Fibroblast of mammary gland (primary cell): ENCODE measurements around the gene RBM8A.
"Not testable (repeated sequence)": the region's sequence is repeated elsewhere in the genome, so short reads cannot be mapped to it uniquely, and the experiment has no call there.

ENCODE experiments used
- DNase-seq: peaks from one replicate; pipeline ENCODE4 v3.0.0-alpha.2; 2010; ENCODE audit warnings: low read depth
- H3K4me3 ChIP-seq: 2 replicates; pipeline ENCODE4 v1.5.1; 2011; ENCODE audit warnings: low read depth, mild to moderate bottlenecking, low read length, moderate library complexity; ENCODE audit not compliant: control insufficient read depth
- TF ChIP-seq, protein P1 (sequence below): conservative IDR thresholded peaks from 2 replicates; pipeline ENCODE4 v1.5.1; 2011; ENCODE audit warnings: low read depth, low read length, inconsistent platforms; ENCODE audit not compliant: control insufficient read depth, insufficient read depth

Gene RBM8A

DNA sequence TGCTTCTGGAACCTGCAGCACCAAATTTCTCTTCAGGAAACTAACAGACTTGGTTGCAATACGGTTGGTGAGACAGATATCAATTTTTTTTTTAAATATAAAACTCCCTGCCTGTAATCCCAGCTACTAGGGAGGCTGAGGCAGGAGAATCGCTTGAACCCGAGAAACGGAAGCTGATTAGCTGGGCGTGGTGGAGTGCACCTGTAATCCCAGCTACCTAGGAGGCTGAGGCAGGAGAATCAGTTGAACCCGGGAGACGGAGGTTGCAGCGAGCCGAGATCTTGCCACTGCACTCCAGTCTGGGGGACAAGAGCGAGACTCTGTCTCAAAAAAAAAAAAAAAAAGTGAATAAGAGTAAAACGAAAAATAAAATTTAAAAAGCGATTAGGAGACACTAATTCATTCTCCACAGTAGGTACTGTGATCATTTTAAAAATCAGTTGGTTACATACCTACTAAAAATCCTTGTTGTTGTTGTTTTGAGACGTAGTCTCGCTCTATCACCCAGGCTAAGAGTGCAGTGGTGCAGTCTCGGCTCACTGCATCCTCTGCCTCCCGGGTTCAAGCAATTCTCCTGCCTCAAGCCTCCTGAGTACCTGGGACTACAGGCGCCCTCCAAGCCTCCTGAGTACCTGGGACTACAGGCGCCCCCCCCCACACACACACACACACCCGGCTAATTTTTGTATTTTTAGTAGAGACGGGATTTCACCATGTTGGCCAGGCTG lies 796 bp upstream of the RBM8A start:
- TF ChIP-seq, protein P1, sequence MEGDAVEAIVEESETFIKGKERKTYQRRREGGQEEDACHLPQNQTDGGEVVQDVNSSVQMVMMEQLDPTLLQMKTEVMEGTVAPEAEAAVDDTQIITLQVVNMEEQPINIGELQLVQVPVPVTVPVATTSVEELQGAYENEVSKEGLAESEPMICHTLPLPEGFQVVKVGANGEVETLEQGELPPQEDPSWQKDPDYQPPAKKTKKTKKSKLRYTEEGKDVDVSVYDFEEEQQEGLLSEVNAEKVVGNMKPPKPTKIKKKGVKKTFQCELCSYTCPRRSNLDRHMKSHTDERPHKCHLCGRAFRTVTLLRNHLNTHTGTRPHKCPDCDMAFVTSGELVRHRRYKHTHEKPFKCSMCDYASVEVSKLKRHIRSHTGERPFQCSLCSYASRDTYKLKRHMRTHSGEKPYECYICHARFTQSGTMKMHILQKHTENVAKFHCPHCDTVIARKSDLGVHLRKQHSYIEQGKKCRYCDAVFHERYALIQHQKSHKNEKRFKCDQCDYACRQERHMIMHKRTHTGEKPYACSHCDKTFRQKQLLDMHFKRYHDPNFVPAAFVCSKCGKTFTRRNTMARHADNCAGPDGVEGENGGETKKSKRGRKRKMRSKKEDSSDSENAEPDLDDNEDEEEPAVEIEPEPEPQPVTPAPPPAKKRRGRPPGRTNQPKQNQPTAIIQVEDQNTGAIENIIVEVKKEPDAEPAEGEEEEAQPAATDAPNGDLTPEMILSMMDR, result no peak
- no peak for DNase-seq
- H3K4me3 ChIP-seq, result peak overlapping the region; percentile 82

DNA sequence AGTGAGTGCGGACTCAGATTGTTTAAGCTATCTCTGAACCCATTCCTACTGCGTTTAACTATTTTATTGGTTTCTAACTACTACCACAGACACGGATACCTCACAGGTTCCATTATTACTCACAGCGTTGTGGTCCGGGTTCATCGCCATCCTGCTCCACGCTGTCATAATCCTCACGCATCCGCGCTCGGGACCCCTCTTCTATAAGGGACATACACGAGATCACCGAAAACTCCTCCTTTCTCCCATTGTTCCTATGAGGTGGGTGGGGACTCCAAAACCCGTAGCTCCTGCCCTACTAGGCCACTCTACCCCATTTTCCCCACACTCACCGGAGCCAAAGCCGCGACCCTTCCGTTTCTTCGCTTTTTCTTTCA lies 610 bp downstream of the RBM8A start:
- TF ChIP-seq, protein P1, result no peak
- H3K4me3 ChIP-seq, result peak overlapping the region; percentile 82
- no peak for DNase-seq

DNA sequence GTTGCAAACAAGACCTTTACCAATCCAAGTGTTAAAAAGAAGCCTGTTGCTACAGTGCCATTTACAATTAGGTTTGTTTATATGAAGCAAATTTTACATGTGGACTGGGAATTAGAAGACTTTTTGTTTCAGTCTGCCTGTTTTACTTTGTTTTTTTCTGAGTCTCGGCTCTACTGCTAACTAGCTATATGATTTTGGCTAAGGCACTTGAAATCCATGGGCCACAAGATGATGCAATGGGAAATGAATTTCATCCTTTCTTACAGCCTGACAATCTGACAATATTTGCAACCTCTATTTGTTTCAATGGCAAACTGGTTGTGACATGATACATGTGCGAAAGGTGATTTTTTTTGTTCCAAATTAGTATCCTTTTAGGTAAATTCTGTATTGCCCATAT lies 5.0 kb downstream of the RBM8A start:
- H3K4me3 ChIP-seq, result no peak overlapping the region
- peak; percentile 37 for DNase-seq
- TF ChIP-seq, protein P1, result no peak

DNA sequence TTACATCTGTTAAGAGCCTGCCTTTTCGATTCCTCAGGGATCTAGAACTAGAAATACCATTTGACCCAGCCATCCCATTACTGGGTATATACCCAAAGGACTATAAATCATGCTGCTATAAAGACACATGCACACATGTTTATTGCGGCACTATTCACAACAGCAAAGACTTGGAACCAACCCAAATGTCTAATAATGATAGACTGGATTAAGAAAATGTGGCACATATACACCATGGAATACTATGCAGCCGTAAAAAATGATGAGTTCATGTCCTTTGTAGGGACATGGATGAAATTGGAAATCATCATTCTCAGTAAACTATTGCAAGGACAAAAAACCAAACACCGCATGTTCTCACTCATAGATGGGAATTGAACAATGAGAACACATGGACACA lies 7.0 kb downstream of the RBM8A start:
- DNase-seq, H3K4me3 ChIP-seq: not testable (repeated sequence)

DNA sequence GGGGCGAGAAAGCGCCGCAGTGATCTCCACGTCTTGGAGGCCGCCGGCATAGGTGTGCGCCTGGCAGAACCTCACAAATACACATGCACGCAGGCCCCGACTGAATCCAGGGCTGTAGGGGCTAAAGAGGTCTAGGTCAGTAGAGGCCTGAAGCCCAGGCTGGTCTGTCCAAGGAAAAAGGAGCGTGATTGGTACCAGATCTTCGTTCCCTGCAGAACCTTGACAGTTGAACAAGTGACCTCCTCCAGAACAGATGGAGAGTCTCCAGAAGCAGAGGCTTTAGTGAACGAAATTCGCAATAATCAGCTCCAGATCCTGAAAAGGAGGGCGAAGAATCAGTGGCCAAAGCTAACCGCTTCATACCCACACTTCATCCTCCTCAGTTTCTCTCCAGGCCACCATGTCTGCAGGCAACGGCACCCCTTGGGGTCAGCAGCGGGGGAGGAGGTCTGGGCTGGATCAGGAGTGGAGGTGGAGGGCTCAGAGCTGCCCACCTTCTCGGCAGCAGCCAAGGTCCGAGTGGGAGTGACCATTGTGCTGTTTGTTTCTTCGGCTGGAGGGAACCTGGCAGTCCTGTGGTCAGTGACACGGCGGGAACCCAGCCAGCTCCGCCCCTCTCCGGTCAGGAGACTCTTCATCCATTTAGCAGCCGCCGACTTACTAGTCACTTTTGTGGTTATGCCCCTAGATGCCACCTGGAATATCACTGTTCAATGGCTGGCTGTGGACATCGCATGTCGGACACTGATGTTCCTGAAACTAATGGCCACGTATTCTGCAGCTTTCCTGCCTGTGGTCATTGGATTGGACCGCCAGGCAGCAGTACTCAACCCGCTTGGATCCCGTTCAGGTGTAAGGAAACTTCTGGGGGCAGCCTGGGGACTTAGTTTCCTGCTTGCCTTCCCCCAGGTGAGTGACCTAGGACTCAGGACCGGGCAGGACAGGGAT lies 8.0 kb downstream of the RBM8A start:
- TF ChIP-seq, protein P1, result peak; percentile 7
- peak; percentile 79 for DNase-seq
- H3K4me3 ChIP-seq, result peak overlapping the region; percentile 74

DNA sequence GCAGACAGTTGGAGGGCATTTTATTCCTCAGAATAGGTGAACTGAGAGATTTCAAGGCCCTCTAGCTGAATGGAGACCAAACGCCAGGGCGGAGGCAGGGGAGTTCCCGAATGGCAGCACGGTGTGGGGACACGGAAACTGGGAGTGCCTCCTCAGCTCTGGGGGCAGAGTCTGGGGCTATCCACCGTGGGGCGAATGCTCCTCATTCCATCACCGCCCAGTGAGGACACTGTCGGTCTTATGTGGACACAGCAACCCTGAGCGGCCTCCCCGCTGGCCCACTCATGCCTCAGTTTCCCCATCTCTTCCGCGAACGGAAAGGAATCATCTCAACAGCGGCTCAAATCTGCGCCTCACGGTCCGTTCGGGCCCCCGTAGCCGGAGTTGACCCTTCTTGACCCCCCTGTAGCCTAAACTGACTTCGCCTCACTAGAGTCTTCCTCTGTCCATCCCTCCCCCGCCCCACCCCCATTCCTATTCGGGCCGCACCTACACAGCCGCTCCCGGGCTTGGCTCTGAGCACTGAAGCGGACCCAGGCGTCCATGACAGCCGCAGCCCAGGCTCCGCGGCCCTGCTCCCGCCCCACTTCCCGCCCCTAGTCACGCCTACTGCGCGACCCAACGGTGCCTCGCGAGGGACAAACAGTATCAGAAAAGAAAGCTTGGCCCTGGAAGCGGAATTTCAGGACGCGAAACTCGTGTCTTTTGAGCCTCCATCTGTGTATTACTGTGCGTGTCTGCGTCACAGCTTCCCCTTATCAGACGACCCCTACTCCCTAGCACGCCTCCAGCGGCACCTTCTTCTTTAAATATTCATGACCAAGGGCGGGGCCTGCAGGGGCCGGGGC lies 8.9 kb downstream of the RBM8A start, which contains the start of gene PEX11B:
Gene PEX11B, minus strand, starts transcription at position 574 of the 848 bp plus-strand sequence. Its CDS starts 29 bp downstream, at position 545.
- TF ChIP-seq, protein P1, result no peak
- DNase-seq, result peak; percentile 82
- peak within 1 kb of the TSS; percentile 74 for H3K4me3 ChIP-seq
